WERI-Rb-1 (cell line): ENCODE data around the gene NPAS2.

Experiments
- DNase-seq: peaks from one replicate; pipeline ENCODE4 v3.0.0-alpha.2; 2020
- H3K27ac ChIP-seq: fragments of 250-450 bp; sonication (Bioruptor Pico); 2 replicates; pipeline ENCODE4 v1.5.1; 2020; ENCODE audit warnings: mild to moderate bottlenecking, moderate library complexity
- H3K27me3 ChIP-seq: fragments of 250-450 bp; sonication (Bioruptor Pico); 2 replicates; pipeline ENCODE4 v1.5.1; 2021; ENCODE audit warnings: mild to moderate bottlenecking, low read depth, moderate library complexity; ENCODE audit not compliant: insufficient read depth, severe bottlenecking
- H3K36me3 ChIP-seq: fragments of 250-450 bp; sonication (Bioruptor Pico); 2 replicates; pipeline ENCODE4 v1.5.1; 2020; ENCODE audit warnings: mild to moderate bottlenecking, moderate library complexity
- H3K4me3 ChIP-seq: 2 replicates; pipeline ENCODE4 v1.5.1; 2011; ENCODE audit warnings: low read depth, mild to moderate bottlenecking, control low read depth, low read length
- H3K9me3 ChIP-seq: fragments of 250-450 bp; sonication (Bioruptor Pico); 2 replicates; pipeline ENCODE4 v1.5.1; 2021; ENCODE audit warnings: mild to moderate bottlenecking, moderate library complexity; ENCODE audit not compliant: severe bottlenecking
- TF ChIP-seq, protein P1 (sequence below): IDR thresholded peaks from 2 replicates; pipeline ENCODE4 v1.5.1; 2011; ENCODE audit warnings: low read depth, mild to moderate bottlenecking, control low read depth, inconsistent platforms, low read length

Gene NPAS2

DNA sequence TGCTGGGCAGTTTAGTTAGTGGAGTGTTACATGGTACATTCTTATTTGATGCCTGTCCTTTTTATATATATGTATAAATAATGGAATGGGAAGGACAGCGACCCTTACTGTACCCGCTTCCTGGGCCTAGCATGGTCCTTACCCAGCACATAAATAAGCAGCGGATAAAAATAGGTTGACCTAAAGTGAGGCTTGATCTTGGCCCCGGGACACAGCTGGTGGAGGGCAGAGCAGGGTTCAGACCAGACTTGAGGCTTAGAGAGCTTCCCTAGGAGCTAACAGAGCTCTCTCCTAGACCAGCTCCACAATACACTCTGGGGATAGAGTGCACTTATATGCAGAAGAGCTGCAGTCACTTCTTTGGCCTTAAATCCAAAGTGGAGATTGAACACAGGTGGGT, 135.3 kb downstream of the NPAS2 start:
- Histone ChIP-seq H3K27ac (no peak overlapping the region), H3K4me3 (no peak overlapping the region), H3K27me3 (peaks cover 4% of the 10 kb centered on the region), H3K36me3 (no peaks in the 10 kb centered on the region), H3K9me3 (no peaks in the 10 kb centered on the region)
- DNase-seq = no peak
- TF ChIP-seq, protein P1, sequence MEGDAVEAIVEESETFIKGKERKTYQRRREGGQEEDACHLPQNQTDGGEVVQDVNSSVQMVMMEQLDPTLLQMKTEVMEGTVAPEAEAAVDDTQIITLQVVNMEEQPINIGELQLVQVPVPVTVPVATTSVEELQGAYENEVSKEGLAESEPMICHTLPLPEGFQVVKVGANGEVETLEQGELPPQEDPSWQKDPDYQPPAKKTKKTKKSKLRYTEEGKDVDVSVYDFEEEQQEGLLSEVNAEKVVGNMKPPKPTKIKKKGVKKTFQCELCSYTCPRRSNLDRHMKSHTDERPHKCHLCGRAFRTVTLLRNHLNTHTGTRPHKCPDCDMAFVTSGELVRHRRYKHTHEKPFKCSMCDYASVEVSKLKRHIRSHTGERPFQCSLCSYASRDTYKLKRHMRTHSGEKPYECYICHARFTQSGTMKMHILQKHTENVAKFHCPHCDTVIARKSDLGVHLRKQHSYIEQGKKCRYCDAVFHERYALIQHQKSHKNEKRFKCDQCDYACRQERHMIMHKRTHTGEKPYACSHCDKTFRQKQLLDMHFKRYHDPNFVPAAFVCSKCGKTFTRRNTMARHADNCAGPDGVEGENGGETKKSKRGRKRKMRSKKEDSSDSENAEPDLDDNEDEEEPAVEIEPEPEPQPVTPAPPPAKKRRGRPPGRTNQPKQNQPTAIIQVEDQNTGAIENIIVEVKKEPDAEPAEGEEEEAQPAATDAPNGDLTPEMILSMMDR = no peak

DNA sequence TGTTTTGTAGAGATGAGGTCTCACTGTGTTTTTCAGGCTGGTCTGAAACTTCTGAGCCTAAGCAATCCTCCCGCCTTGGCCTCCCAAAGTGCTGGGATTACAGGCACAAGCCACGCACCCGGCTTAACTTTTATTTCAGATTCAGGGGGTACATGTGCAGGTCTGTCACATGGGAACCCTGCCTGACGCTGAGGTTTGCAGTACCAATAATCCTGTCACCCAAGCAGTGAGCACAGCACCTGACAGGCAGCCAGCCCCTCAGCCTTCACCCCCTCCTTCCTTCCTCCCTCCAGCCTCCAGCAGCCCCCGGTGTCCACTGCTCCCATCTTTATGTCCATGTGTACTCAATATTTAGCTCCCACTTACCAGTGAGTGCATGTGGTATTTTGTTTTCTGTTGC, 136.1 kb downstream of the NPAS2 start:
- no peaks in the 10 kb centered on the region for H3K9me3 ChIP-seq

DNA sequence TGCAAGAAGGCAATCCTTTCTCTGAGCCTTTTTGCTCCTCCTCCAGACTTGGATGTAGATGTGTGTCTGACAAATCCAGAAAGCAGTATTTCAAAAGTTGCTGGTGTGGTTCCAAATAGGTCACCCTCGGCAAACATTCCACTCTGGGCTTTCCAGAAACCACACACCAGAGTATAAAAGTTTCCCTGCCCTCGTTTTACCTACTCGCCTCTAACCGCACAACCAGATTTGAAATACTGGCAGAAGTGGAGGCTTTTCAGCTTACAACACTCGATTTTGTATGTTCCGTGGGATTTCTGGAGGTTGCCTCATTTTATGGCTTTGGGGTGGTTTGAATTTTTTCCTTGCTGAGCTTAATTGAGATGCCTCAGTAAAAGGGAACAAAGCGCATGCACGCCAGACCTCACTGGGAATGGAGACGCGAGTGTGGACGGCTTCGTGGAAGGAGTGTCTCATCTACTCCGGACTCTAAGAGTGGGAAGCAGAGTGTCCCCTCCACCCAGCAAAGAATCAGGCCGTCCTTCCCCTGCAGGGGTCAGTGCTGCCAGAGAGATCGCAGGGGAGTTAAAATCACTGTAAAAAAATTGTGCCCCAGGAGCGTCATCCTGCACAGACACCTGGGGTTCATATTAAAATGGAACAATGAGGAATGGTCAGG, 138.2 kb downstream of the NPAS2 start:
- H3K9me3 ChIP-seq = no peaks in the 10 kb centered on the region
- no peak for DNase-seq
- no peak overlapping the region for H3K4me3 ChIP-seq
- H3K36me3 ChIP-seq = no peaks in the 10 kb centered on the region
- H3K27ac ChIP-seq = no peak overlapping the region
- TF ChIP-seq, protein P1 = no peak
- peaks cover 10% of the 10 kb centered on the region for H3K27me3 ChIP-seq

More for the DNA sequence above, 136.1 kb downstream of the NPAS2 start:
- TF ChIP-seq, protein P1 = no peak
- DNase-seq = no peak
- H3K36me3 ChIP-seq = no peaks in the 10 kb centered on the region
- H3K27me3 ChIP-seq = peaks cover 9% of the 10 kb centered on the region
- H3K4me3 ChIP-seq = no peak overlapping the region
- H3K27ac ChIP-seq = no peak overlapping the region

DNA sequence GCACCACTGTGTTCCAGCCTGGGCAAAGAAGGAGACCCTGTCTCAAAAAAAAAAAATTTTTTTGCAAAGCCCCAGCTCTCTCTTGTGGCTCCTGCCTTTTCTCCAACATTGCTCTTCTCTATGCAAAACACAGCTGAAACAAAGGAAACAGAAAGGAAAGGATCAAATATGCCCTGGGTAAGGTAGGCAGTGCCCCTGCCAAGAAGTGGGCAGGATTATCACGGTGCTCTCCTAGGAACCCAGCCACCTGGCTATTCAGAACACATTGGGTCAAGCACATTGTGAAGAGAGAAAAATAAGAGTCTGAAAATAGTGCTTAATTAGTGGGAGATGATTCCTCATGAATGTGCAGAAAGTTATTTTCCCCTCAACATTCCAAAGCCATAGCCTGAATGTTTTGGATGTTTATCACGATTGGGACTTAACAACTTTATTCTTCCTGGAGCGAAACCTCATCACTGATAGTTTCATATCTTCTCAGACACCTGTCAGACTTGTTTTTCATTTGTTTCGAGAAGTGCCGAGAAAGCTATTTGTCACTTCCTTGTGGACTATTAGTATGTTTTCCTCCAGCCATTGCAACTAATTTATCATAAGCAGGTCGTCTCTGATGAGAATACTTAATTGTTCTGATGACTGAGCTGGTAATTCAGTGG, 139.4 kb downstream of the NPAS2 start:
- no peak overlapping the region for H3K27ac ChIP-seq
- H3K9me3 ChIP-seq = no peaks in the 10 kb centered on the region
- TF ChIP-seq, protein P1 = no peak
- H3K36me3 ChIP-seq = no peaks in the 10 kb centered on the region
- H3K27me3 ChIP-seq = peaks cover 6% of the 10 kb centered on the region
- no peak overlapping the region for H3K4me3 ChIP-seq
- no peak for DNase-seq

DNA sequence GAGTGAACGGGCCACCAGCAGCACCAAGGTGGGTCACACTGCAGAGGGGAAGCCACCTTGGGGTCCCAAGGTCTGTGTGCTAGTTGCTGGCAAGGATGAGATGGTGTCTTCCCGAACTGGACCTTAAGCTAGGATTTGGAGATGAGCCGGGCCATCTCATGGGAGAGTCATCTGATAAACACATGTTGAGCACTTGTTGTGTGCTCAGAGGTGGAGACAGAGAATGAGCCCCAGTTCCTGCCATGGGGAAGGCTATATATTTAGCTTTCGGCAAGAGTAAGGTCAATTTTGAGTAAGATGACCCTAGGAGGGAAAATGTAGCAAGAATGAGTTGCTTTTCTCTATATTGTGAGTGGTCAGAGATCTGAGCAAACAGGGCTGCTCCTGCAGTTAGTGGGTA, 140.7 kb downstream of the NPAS2 start:
- no peak overlapping the region for H3K27ac ChIP-seq

More for the DNA sequence above, 140.7 kb downstream of the NPAS2 start:
- no peak for DNase-seq
- Histone ChIP-seq H3K4me3 (no peak overlapping the region), H3K9me3 (no peaks in the 10 kb centered on the region), H3K36me3 (no peaks in the 10 kb centered on the region), H3K27me3 (peaks cover 6% of the 10 kb centered on the region)
- TF ChIP-seq, protein P1 = no peak
